DLD1 (cell line): Measurements from ENCODE around the gene S100A12.
"Not testable (repeated sequence)": the region's sequence is repeated elsewhere in the genome, so short reads cannot be mapped to it uniquely, and the experiment has no call there.

Experiments used
- in situ Hi-C: cut with HindIII; loops from 2 replicates; pipeline ENCODE4 v1.10.0; 2017; ENCODE audit warnings: low sequenced_read_pairs

S100A12 gene

DNA sequence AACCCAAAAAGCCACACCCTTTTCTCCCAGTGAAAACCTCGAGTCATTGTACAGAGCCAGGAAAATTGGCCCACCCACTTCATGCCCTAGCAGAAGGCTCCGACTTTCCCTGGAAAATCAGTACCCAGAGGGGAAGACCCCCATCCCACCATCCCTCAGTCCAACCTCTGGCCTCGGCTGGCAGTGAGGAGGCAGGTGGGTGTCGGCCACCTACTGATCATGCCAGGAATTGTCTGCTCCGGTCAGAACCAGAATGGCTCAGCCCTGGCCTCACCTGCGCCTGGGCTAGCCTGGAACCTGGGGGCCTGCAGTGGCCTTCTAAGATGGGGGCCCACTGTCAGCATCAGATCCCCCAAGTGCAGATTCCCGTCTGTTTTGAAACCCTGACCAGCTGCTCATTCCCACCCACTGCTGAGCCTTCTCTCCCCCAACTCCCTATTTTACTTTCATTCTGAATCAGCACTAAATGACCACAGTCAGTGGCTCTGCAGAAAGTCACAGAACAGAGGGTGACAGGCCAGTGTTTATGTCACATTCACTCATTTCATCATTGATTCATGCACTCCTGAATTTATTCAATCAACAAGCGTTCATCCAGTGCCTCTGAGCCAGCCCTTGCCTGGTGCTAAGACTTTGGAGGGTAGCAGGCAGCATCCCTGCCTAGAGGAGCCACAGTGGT lies 20.8 kb downstream of the S100A12 start:
- in situ Hi-C loops, result loop anchor here (5.0 to 10.0 kb wide), 3 partner anchors 113 to 220 kb away; no protein-coding TSS in a partner anchor

DNA sequence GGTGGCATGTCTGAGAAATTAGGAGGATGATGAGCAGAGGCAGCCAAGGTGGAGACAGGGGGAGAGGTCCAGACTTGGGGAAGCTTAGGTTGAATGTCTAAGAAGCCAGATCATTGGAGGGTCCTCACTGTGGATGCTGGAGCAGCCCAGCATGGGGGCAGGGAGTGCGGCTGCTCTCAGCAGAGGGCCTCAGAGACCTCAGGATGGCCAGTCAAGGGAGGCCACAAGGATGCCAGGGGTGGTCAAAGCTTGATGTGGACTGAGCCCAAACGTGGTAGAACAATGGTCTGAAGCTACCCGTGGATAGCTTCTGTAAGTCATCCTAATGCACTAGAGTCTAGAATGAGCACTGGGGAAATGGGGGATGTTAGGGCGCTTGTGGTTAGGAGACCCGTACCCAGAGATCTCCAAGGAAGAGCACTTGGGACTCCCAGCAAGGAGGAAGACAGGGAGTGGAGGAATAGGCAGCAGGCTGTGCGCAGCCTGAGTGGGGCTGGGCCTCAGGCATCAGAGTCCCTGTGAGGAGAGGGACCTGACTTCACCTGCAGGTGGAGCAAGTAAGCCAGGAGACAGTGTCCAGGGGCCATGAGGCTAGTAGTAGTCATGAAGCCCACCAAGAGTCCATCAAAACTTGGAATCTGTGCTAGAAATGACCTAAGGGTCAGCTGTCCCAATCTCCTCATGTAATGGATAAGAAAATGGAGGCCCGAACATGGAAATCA lies 22.0 kb downstream of the S100A12 start:
- in situ Hi-C loops, result loop anchor here (5.0 to 10.0 kb wide), 3 partner anchors 114 to 221 kb away; no protein-coding TSS in a partner anchor

DNA sequence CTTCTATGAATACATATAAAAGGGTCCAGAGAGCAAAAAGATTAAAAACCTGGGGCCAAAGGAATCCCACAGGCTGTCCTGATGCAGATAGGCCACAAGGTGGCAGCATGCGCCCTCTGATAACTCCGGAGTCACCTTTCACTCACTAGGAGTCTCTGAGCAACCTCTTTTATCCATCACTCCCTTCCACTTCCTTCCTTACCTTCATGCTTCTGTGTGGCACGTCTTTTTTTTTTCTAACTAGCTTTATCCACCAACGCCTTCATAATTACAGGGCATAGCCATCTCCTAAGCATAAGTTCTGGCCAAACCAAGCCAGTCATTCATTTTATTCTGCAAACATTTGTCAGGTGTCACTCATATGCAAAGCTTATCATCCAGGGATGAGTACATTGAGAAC lies 22.9 kb downstream of the S100A12 start:
- in situ Hi-C loops, result loop anchor here (5.0 to 10.0 kb wide), 3 partner anchors 115 to 222 kb away; no protein-coding TSS in a partner anchor

DNA sequence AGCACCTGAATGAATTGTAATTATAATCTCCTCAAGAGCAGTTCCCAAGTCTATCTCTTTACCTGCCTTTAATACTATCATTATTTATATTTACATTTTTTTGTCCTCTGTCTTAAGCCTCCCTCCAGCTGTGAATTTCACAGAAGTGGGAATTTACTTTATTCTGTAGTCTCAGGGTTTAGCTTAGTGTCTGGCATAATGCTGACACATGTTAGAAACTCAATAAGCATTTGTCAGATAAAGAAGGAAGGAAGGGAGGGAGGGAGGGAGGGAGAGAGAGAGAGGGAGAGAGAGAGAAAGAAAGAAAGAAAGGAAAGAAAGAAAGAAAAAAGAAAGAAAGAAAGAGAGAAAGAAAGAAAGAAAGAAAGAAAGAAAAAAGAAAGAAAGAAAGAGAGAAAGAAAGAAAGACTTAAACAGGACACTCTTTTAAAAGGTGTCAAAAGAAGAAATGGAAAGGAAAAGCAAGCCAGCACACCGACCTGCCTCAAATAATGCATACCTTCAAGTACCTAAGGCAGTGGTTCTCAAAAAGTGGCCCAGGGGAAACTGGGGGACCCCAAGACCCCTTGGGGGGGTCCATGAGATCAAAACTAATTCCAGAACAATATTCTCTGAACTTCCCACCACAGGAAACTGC lies 25.0 kb downstream of the S100A12 start:
- in situ Hi-C loops, result loop anchor here (5.0 to 10.0 kb wide), 3 partner anchors 117 to 224 kb away; no protein-coding TSS in a partner anchor

DNA sequence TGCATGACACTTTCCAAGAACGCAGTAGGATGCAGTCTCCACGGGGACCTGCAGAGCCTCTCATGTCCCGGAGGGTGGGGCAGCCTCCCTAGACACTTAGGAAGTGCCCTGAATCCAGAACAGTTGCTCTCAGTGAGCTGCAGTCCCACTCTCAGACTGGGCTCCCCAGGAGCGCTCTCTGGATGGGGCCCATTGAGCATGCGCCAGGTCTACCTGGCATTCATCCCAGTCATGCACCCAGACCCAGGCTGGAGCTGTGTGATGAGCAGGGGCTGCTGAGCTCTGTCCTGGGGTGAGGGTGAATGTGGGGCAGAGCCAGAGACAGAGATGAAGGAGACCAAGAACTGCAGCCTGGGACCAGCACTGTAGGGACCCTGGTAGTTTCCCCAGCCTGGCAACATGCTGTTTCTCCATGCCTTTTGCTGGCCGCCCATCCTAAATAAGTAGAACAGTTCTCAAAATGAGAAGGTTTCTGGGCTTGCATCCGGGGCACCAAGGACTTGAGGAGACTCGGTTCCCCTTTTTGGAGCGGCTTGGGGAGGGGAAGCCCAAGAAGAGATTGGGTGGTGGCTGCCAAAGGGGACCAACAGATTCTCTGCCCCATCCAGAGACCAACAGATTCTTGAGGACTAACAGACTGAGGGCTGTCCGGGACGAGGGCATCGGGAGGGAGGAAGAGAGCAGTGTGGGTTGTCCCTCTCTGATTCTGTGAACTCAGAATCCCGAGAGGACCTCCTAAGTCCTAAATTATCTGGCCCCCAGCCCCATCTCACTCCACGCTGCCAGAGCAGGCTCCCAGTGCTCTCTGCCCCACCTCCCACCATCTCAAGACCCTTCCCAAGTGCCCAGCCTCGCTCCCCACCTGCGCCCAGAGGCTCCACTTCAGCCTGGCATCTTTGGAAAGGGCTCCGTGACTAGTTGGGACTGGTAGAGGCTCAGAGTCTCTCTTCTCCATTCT lies 25.8 kb downstream of the S100A12 start:
- in situ Hi-C loops, result loop anchor here (5.0 to 10.0 kb wide), 3 partner anchors 118 to 225 kb away; no protein-coding TSS in a partner anchor

DNA sequence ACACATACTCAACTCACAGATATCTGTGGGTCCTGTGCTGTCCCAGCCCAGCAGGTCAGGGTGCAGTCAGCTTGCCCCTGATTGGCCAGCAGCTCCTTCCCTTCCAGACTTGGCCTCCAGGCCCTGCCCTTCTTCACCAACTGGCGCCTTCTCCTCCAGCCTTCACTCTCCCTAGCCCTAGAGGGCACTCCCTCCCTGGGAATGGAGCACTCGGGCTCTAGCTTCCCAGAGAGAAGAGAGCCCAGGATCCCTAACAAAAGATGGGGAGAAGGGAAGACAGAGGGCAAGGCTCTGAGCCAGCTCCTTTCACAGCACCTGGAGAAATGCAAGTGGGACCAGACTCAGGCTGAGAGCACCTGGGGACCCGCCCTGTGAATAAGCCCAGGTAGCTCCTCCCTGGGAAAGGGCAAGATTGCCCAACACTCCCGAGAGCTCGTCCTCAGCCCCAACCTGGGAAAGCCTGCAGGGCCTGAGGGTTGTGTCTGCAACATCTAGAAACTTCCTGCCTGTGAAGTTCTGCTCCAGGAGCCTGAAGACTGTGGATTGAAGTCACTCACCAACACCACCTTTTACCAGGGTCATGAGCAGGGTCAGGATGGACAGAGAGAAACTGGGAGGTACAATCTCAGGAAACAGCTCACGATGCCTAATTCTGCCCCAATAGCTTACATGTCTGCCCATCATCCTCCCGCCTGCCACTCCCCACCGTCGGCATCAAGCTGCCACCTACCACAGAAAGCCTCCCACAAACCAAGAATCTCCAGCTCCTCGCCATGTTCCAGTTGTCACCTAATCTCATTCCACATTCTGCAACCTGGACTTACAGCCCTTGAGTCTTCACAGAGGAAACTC lies 26.7 kb downstream of the S100A12 start, which contains the start of gene PGLYRP4:
TSS of gene PGLYRP4 (minus strand) at position 331 of the 852 bp plus-strand sequence. CDS start 909 bp downstream, outside the sequence.
- in situ Hi-C loops, result no loop called here

DNA sequence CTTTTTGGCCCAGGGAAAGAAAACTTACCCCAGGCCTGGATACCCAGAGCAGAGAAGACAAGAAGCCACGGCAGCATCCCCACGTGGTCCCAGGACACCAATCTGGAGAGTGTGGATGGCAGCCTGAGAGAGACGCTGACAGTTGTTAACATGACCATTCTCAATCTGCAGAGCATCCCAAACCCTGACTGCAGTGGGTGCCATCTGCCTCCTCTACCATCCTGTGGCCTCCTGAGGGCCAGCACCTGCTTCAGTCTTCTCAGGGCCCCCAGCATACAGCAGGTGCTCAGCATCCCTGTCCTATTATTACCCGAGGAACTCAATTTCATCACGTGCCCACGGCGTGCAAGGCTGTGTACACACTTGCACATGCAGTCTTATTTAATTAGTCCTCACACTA lies 27.6 kb downstream of the S100A12 start:
- in situ Hi-C loops, result no loop called here

DNA sequence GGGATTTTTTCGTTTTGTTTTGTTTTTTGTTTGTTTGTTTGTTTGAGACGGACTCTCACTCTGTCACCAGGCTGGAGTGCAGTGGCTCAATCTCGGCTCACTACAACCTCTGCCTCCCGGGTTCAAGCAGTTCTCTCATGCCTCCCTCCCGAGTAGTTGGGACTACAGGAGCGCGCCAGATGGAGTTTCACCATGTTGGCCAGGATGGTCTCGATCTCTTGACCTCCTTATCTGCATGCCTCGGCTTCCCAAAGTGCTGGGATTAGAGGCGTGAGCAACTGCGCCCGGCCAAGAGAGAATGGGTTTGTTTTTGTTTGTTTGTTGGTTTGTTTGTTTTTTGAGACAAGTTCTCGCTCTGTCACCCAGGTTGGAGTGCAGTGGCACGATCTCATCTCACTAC lies 28.4 kb downstream of the S100A12 start:
- in situ Hi-C loops, result not testable (repeated sequence)

DNA sequence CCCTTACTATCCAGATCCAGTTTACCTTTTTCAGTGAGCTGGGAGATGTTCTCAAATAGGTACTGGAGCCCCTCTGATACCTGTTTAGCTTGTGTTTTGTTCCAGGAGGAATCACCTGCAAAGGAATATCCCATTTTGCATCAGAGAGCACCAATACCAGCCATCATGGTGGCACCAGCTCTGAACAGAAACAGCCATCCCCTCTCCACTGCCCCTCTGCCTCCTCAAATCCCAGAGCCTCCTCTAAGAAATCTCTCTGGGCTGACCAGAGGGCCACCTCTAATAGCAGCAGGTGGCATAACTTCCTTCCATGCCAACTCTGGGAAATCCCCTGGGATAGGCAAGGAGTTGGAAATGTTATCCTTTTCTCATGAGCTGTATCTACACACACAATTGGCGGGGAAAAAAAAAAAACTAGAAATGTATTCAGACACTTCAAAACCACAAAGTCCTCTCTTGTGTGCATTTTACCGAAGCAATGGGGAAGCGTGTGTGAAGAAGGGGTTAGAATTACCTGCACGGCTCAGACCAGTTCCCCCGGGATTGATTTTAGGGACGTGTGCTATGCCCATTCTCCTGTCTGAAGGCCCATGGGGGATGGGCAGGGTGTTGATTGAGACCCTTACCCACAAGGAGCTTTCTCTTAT lies 29.2 kb downstream of the S100A12 start:
- in situ Hi-C loops, result no loop called here

DNA sequence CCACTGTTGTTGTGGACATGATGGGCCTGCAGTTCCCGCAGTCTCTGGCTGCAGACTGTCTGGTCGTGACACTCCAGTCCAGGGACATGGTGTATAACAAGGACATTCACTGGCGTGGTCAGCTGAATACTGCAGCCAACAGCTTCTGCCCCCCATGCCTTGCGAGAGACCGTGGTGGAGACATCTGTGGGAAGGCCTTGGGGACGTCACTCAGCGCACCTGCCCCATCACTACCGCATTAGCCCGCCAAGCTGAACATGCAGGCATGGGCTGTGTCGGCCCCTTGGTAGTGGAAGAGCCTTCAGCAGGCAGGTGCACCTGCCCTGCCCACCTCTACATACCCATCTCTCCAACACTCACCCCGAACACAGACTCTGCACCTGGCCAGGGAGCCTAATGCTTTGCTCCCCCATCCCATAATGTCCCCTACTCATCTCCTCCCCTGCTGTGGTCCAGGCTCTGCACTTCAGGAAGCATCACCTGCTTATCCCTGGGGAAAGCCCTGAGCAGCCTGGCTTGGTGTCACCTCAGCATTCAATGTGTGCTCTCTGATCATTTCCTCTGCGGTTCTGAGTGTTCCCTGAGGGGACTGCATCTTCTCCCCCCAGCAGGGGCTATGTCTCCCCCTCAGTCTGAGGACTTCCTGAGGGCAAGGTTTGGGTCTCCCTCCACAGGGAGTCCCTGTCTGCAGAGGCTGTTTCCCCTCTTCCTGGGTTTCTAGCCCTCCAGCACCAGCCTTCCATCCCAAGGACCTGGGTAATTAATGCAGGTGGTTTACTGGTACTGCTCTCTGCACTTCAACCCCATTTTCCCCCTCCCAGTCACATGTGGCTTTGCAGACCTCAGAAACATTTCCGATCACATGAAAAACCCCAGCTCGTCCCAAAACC lies 30.0 kb downstream of the S100A12 start:
- in situ Hi-C loops, result no loop called here

DNA sequence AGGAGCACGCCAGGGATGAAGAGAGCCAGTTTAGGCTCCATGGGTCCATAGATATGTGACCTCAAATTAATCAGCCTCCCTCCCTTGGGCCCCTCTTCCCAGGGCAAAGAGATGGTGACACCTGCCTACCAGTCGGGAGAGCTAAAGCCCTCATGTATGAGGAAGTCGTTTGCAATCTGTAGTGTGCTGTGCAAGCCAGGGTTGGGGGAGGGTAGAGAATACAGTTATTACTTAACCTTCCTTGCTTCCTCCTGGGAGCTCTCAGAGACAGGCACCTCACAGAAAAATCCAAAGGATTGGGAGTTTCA lies 30.7 kb downstream of the S100A12 start:
- in situ Hi-C loops, result no loop called here

DNA sequence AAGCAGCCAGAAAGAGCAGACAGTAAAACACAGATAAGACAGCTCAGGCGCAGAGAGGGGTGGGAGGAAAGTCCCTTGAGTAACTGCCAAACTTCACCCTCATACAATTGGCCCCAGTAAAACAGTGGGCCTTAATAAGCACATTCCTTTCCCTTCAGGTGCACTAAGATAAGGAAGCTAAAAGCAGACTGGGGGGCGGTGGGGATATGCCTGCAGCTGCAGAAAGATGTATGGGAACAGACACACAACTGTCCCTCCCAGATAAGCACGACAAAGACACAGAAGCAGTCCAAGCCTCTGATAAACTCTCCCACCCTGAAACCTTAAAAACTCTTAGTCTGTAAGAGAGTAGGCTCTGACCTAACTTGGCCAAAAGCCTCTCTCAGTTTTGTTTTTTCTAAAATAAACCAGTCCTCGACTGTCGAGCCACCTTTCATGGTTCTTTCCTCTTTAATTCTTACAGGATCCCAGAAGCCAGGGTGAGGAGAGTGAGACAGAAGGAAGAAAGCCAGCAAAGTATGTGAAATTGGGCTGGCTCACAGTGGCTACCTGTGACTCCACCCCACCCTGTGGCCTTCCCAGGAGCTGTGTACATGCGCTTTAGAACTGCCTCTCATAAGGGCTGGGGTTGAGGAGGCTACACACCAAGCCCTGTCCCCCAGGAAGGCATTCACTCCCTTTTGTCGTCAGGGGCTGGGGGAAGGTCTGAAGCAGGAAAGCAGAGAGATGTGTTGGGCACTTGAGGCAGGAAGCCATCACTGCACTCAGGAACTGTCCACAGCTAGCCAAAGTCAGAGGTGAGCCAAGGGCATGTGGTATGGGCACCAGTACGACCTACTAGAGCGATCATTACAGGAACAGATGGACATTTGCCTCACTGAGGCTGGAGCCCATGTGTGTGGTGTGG lies 31.4 kb downstream of the S100A12 start:
- in situ Hi-C loops, result no loop called here

DNA sequence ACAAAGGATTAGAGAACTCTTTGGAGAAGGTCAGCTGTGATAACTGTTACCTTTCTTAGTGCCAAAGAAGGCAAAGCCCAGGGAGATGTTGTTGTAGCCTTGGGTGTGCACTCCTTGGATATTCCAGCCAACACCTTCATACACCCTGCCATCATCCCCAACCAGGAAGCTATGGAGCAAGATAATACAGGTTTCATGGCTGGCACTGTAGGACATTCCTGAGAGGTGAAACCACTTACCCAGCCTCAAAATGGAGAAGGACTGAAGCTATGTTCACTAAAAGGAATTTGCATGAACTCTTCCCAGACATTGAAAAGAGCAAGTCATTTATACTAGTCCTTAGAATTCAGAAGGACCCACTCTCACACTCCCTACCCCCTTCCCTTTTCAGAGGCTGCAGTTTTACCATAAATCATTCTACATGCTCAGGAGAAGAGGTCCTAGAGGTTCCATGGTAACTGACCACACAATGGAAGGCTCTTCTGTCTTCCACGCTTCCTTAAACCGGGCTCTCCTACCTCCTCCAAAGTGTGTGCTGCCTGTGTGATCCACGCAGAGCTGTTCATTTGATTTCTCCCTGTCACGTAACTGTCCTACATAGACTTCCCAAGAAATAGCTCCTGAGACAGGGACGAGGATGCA lies 32.3 kb downstream of the S100A12 start:
- in situ Hi-C loops, result no loop called here

DNA sequence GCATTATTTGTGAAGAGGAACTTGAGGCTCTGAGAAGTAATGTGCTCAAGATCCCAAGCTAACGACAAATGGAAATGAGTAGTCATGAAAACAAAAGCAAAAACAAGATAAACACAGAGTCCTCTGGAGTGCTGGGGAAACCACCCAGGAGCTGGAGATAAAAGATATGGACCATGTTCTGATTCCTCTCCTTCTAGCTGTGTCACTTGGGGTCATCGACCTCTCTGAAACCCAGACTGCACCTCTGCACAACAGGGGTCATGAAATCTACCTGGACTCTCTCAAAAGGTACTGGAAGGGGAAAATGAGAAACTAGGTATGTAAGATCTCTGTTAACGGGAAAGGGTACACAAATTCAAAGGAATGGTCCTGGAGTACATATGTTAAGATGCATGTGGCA lies 33.2 kb downstream of the S100A12 start:
- in situ Hi-C loops, result no loop called here

DNA sequence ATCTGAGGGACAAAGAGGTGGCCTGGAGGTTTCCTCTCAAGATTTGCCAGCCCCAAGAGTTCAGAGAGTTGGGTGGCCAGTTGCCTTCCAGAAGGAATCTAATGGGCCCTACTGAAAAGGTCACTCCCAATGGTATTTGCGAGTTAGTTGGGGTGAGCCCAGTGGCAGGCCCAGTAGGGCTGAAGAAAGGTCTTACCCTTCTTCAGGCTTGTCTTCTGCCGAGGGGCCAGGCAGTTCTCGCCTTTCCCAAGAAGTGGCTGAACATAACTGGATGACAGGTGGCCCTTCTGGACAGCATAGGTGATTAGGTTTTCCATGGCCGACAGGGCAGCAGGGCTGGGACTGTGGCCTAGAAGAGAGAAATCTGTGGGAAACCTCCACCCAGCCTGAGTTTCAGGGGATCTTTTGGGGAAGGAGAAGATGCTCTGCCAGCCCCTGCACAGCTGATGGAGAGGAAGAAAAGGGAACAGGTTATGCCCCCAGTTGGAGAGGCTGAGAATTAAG lies 33.9 kb downstream of the S100A12 start:
- in situ Hi-C loops, result no loop called here

DNA sequence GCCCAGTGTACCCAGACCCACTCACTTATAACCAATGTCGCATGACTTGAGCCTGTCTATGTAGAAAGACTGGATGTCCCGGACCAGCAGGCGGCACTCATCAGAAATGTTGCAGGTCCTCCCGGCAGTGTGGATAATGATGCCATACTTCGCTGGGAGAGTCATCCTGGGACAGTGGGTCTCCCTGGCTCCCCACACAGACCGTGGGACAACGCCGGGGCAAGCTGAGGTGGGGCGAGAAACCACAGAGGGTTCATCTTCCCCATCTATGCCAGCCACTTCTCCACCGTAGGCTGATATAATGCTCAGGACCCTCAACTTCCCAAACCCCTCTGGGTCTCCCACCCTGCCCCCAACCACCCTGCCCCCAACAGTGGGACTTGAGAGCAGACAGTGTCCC lies 35.1 kb downstream of the S100A12 start:
- in situ Hi-C loops, result no loop called here
